HepG2 (cell line): ENCODE measurements around the gene LRP1-AS. TPM values are rescaled to one million over a fixed set of nuclear protein-coding genes. Genes with fewer than 3 reads are reported as not detected.

Source experiments
- ARID5B ChIP-seq: IDR thresholded peaks from 2 replicates; pipeline ENCODE4 v1.4.0; 2020; ENCODE audit warnings: mild to moderate bottlenecking, missing genetic modification reagents
- BRCA1 ChIP-seq: sonication (generic); formaldehyde crosslinking; IDR thresholded peaks from 2 replicates; pipeline ENCODE4 v1.4.0; 2020; ENCODE audit warnings: missing genetic modification reagents
- ETV6 ChIP-seq: sonication (generic); formaldehyde crosslinking; conservative IDR thresholded peaks from 2 replicates; pipeline ENCODE4 v1.4.0; 2020; ENCODE audit warnings: missing genetic modification reagents
- HNRNPH1 ChIP-seq: fragments of 200-400 bp; formaldehyde crosslinking; optimal IDR thresholded peaks from 2 replicates; pipeline ENCODE3; 2017; ENCODE audit warnings: mild to moderate bottlenecking, low read depth, low read length
- KAT2B ChIP-seq: fragments of 150-350 bp; IDR thresholded peaks from 2 replicates; pipeline ENCODE4 v1.6.1; 2014; ENCODE audit warnings: low read depth, low read length, borderline replicate concordance
- KDM2A ChIP-seq: sonication (generic); formaldehyde crosslinking; IDR thresholded peaks from 2 replicates; pipeline ENCODE4 v1.4.0; 2020; ENCODE audit warnings: low read depth, missing genetic modification reagents, borderline replicate concordance
- MAFG ChIP-seq: sonication (generic); formaldehyde crosslinking; IDR thresholded peaks from 2 replicates; pipeline ENCODE4 v1.5.1; 2020; ENCODE audit warnings: mild to moderate bottlenecking, missing genetic modification reagents
- PRMT3 ChIP-seq: sonication (generic); formaldehyde crosslinking; IDR thresholded peaks from 2 replicates; pipeline ENCODE4 v1.8.1; 2022; ENCODE audit warnings: low read depth, mild to moderate bottlenecking, moderate library complexity, missing genetic modification reagents, borderline replicate concordance
- SRSF1 ChIP-seq: fragments of 200-400 bp; formaldehyde crosslinking; optimal IDR thresholded peaks from 2 replicates; pipeline ENCODE3; 2017; ENCODE audit warnings: mild to moderate bottlenecking, low read depth, low read length, moderate library complexity
- TIGD3 ChIP-seq: sonication (generic); formaldehyde crosslinking; IDR thresholded peaks from 2 replicates; pipeline ENCODE4 v1.5.1; 2020; ENCODE audit warnings: mild to moderate bottlenecking, missing genetic modification reagents, borderline replicate concordance
- TMF1 ChIP-seq: sonication (generic); formaldehyde crosslinking; IDR thresholded peaks from 2 replicates; pipeline ENCODE4 v1.8.1; 2022; ENCODE audit warnings: low read depth, missing genetic modification reagents
- YEATS4 ChIP-seq: sonication (generic); formaldehyde crosslinking; IDR thresholded peaks from 2 replicates; pipeline ENCODE4 v1.4.0; 2020; ENCODE audit warnings: missing genetic modification reagents, borderline replicate concordance
- ZBTB2 ChIP-seq: sonication (generic); formaldehyde crosslinking; IDR thresholded peaks from 2 replicates; pipeline ENCODE4 v1.8.0; 2022; ENCODE audit warnings: low read depth, missing genetic modification reagents
- ZBTB7A ChIP-seq: sonication (generic); formaldehyde crosslinking; IDR thresholded peaks from 2 replicates; pipeline ENCODE4 v1.8.0; 2022; ENCODE audit warnings: mild to moderate bottlenecking, missing genetic modification reagents
- ZNF274 ChIP-seq: sonication (generic); formaldehyde crosslinking; IDR thresholded peaks from 2 replicates; pipeline ENCODE4 v1.5.1; 2020; ENCODE audit warnings: mild to moderate bottlenecking, missing genetic modification reagents
- ZNF432 ChIP-seq: sonication (generic); formaldehyde crosslinking; IDR thresholded peaks from 2 replicates; pipeline ENCODE4 v1.5.0; 2020; ENCODE audit warnings: missing genetic modification reagents, mild to moderate bottlenecking, borderline replicate concordance
- ZNF552 ChIP-seq: sonication (generic); formaldehyde crosslinking; IDR thresholded peaks from 2 replicates; pipeline ENCODE4 v1.9.0; 2022; ENCODE audit warnings: missing genetic modification reagents, mild to moderate bottlenecking, borderline replicate concordance
- ZNF672 ChIP-seq: sonication (generic); formaldehyde crosslinking; IDR thresholded peaks from 2 replicates; pipeline ENCODE4 v1.8.1; 2022; ENCODE audit warnings: missing genetic modification reagents
- ZNF691 ChIP-seq: sonication (generic); formaldehyde crosslinking; IDR thresholded peaks from 2 replicates; pipeline ENCODE4 v1.4.0; 2020; ENCODE audit warnings: missing genetic modification reagents, low read depth, mild to moderate bottlenecking, borderline replicate concordance
- ZNF761 ChIP-seq: sonication (generic); formaldehyde crosslinking; conservative IDR thresholded peaks from 2 replicates; pipeline ENCODE4 v1.4.0; 2020; ENCODE audit warnings: mild to moderate bottlenecking, missing genetic modification reagents
- ZNF775 ChIP-seq: sonication (generic); formaldehyde crosslinking; IDR thresholded peaks from 2 replicates; pipeline ENCODE4 v1.4.0; 2020; ENCODE audit warnings: missing genetic modification reagents, mild to moderate bottlenecking, moderate library complexity, borderline replicate concordance
- ZNF781 ChIP-seq: sonication (generic); formaldehyde crosslinking; IDR thresholded peaks from 2 replicates; pipeline ENCODE4 v1.5.1; 2020; ENCODE audit warnings: borderline replicate concordance, mild to moderate bottlenecking, missing genetic modification reagents; ENCODE audit errors: not compliant biosample characterization
- ZSCAN30 ChIP-seq: sonication (generic); formaldehyde crosslinking; IDR thresholded peaks from 2 replicates; pipeline ENCODE4 v1.5.0; 2020; ENCODE audit warnings: mild to moderate bottlenecking, missing genetic modification reagents
- polyA plus RNA-seq, 8 experiments: library from polyadenylated mRNA; depleted of rRNA in 3 of 8; stranded (reverse) in 7 of 8; unstranded in 1 of 8; fragments of >200 nt; fragmentation: Illumina TruSeq in 4 of 8; extraction: Trizol in 4 of 8; gene quantifications; 2 replicates each; pipeline versions ENCODE4 v1.2.1 to v1.2.3, GENCODE V29; 2011 to 2016; ENCODE audit warnings: low read depth in 4 of 8, missing spikeins in 1 of 8, mixed read lengths in 1 of 8; ENCODE audit not compliant: insufficient read depth in 1 of 8
- total RNA-seq, 5 experiments: library from RNA; depleted of rRNA; stranded (reverse); fragments of >200 nt; fragmentation: Illumina TruSeq; extraction: Trizol; gene quantifications; 2 replicates each; pipeline ENCODE4 v1.2.3, GENCODE V29; 2016; ENCODE audit warnings: low read depth in 1 of 5

The LRP1-AS gene
- total and polyA plus RNA-seq, 2 of the 13 experiments (the other 11 are each of a cell fraction or from before 2014, with no cell fraction given) = 0.20 TPM; not detected in 1

GRCh38 chr12:57127101-57127725, 20.2 kb downstream of the LRP1-AS start (continued):
- TF ChIP-seq HNRNPH1 (no peak), MAFG (CRISPR knock-in tag) (no peak), ZNF552 (CRISPR knock-in tag) (no peak; the same call in 1 of the 2 replicates), ZBTB7A (no peak), TIGD3 (CRISPR knock-in tag) (no peak), TMF1 (CRISPR knock-in tag) (no peak), ZNF691 (no peak), KAT2B (no peak), ARID5B (CRISPR knock-in tag) (peak; percentile 41), ZBTB2 (CRISPR knock-in tag) (no peak), ZNF274 (CRISPR knock-in tag) (no peak), BRCA1 (no peak; the same call in 1 of the 2 replicates), ZNF432 (CRISPR knock-in tag) (no peak), PRMT3 (CRISPR knock-in tag) (no peak), ZNF775 (CRISPR knock-in tag) (no peak), ZSCAN30 (CRISPR knock-in tag) (no peak), ZNF761 (CRISPR knock-in tag) (no peak), YEATS4 (CRISPR knock-in tag) (no peak), ZNF781 (CRISPR knock-in tag) (peak; percentile 34), KDM2A (CRISPR knock-in tag) (peak; percentile 35; the same call in 1 of the 2 replicates), SRSF1 (no peak), ZNF672 (CRISPR knock-in tag) (no peak), ETV6 (CRISPR knock-in tag) (no peak)
